HG02642 (cell line): ENCODE measurements around the gene RBM47.

Experiments used
- ATAC-seq: cut with Tn5 transposase; IDR thresholded peaks from one replicate; pipeline ENCODE4 v1.9.1; 2021; ENCODE audit warnings: mild to moderate bottlenecking; ENCODE audit not compliant: unreplicated experiment, poor library complexity

Gene RBM47

GRCh38 chr4:40594261-40595178, 35.1 kb downstream of the RBM47 start:
- ATAC-seq: no peak

GRCh38 chr4:40592034-40592433, 37.6 kb downstream of the RBM47 start:
- ATAC-seq: no peak

GRCh38 chr4:40587826-40588225, 41.8 kb downstream of the RBM47 start:
- no peak for ATAC-seq

- ATAC-seq: no peak
Observed at GRCh38 chr4:40587351-40587750, 42.3 kb downstream of the RBM47 start.

- no peak for ATAC-seq
Observed at GRCh38 chr4:40586729-40587128, 42.9 kb downstream of the RBM47 start.

- no peak for ATAC-seq
Observed at GRCh38 chr4:40586034-40586433, 43.6 kb downstream of the RBM47 start.

- no peak for ATAC-seq
Observed at GRCh38 chr4:40585201-40585799, 44.4 kb downstream of the RBM47 start.

- ATAC-seq: no peak
Observed at GRCh38 chr4:40584517-40585141, 45.0 kb downstream of the RBM47 start.

- no peak for ATAC-seq
Observed at GRCh38 chr4:40583850-40584439, 45.7 kb downstream of the RBM47 start.

GRCh38 chr4:40582413-40582812, 47.3 kb downstream of the RBM47 start:
- no peak for ATAC-seq

- no peak for ATAC-seq
Observed at GRCh38 chr4:40581254-40582140, 48.2 kb downstream of the RBM47 start.

GRCh38 chr4:40579983-40580382, 49.7 kb downstream of the RBM47 start:
- no peak for ATAC-seq

- ATAC-seq: no peak
Observed at GRCh38 chr4:40577588-40578253, 51.9 kb downstream of the RBM47 start.

- peak; percentile 68 for ATAC-seq
Observed at GRCh38 chr4:40576651-40577480, 52.8 kb downstream of the RBM47 start.

- no peak for ATAC-seq
Observed at GRCh38 chr4:40575846-40576245, 53.8 kb downstream of the RBM47 start.

- ATAC-seq: no peak
Observed at GRCh38 chr4:40573593-40574311, 55.9 kb downstream of the RBM47 start.

GRCh38 chr4:40572692-40573310, 56.9 kb downstream of the RBM47 start:
- no peak for ATAC-seq
